GM21717 (cell line): ENCODE data around the gene NIT1.

ENCODE experiments used
- ATAC-seq: cut with Tn5 transposase; IDR thresholded peaks from one replicate; pipeline ENCODE4 v1.9.1; 2021; ENCODE audit warnings: mild to moderate bottlenecking, moderate library complexity; ENCODE audit not compliant: unreplicated experiment

Gene NIT1

DNA sequence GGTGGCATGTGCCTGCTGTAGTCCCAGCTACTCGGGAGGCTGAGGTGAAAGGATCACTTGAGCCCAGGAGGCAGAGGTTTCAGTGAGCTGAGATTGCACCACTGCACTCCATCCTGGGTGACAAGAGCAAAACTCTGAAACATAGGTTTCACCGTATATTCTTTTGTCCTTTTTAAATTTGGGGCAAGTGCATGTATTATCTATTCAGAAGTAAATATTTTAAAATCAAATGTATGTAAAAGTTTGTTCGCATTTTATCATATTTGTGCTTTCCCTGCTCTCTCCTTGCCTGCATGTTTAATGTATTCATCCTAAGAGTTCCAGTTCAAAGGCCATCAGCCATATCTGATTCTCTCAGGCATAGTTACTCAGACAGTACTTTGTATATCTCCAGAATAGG lies 27.9 kb downstream of the NIT1 start:
- ATAC-seq, result no peak

DNA sequence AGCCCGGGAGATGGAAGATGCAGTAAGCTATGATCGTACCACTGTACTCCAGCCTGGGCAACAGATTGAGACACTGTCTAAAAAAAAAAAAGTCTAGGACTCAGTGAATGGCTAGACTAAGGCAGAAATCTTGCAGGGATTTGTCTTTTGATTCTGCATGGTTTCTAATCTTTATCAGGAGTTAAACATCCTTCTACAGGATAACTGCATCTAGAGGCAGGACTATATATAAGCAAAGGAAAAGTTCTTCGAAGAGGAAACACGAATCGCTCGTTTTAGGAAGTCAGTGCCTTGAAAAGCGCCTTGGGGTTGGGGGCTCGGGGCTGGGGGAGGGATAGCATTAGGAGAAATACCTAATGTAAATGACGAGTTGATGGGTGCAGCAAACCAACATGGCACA lies 35.3 kb downstream of the NIT1 start:
- ATAC-seq, result no peak

DNA sequence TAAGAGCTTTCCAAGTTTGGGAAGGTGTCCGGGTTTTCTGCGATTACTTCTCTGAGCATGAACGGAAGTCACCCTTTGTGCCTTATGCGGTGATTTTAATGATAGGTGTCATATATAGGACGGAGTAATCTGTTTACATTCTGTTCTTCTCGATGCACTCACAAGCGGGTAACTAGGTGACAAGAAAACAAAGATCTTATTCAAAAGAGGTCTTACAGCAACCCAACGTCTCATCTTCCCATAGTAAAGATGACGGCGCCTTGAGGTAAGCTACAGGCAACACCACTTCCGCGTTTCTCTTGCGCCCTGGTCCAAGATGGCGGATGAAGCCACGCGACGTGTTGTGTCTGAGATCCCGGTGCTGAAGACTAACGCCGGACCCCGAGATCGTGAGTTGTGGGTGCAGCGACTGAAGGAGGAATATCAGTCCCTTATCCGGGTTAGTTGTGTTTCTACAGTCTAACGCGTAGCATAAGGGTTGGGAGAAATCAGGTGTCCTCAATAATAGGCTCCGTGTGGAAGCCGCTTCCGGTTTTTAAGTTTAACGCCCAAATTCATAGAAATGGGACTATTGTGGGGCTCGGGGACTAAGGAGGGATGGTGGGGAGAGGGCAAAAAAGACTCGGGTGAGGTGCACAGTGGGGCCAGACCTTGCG lies 35.9 kb downstream of the NIT1 start, which contains the start of gene UFC1:
TSS of gene UFC1 (plus strand) at position 297 of the 656 bp plus-strand sequence. CDS start at position 317, 20 bp downstream.
- peak; percentile 68 for ATAC-seq

- ATAC-seq, result no peak
Observed at GRCh38 chr1:161157867-161158266, 40.0 kb downstream of the NIT1 start.

- no peak for ATAC-seq
Observed at GRCh38 chr1:161158316-161159010, 40.6 kb downstream of the NIT1 start.

DNA sequence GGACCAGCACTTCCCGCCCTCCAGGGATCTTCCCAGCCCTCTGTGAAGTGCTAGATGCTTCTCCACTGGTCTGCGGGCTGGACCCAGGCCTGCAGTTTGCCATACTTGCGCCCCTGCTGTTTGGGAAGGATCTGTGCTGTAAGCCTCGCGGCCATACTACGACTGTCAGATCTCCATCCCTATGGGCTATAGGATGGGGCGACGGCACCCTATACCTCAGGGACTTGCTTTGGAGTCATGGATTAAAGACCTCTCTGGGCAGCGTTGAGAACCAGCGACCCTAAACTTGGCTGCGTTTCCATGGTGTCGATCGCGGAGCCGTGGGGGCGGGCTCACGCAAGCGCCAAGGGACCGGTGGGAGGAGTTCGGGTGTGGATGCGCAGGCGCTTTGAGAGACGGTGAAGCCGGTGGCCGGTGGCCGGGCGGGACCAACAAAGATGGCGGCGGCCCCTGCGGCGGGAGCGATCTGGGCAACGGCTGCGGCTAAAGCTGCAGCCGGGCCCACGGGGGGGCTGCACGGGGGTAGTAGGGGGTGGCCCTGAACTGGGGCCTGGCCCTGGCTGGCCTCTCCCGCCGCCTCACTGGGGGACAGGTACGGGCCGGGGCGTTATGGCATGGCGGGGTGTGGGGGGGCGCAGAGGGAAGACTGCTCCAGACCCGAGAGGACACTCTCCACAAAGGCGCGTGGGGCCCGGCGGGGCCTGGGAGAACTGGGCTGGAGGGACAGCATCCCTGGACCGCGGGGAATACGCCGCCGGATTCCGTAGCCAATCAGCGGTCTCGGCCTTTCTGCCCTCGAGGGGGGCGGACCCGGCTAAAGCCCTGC lies 41.4 kb downstream of the NIT1 start, which contains the start of gene USP21:
TSS of gene USP21 (plus strand) at position 414 of the 826 bp plus-strand sequence. CDS start 1,141 bp downstream, outside the sequence.
- ATAC-seq, result peak; percentile 53

DNA sequence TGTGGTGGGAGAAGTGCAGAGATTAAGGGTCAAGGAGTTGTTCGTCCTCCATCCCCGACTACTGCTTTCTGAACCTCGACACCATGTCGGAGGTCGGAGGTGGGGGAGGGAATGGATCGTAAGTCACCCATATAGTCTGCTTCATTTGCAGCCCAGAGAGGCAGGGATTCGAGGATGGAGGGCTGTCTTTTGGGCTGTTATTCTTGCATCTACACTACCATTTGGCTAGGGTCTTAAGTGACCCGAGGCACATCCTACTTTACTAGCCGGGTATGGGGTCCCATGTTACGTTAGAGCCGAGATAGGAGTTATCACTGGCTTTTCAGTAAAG lies 42.0 kb downstream of the NIT1 start:
- ATAC-seq, result no peak

- no peak for ATAC-seq
Observed at GRCh38 chr1:161160671-161161145, 42.8 kb downstream of the NIT1 start.

DNA sequence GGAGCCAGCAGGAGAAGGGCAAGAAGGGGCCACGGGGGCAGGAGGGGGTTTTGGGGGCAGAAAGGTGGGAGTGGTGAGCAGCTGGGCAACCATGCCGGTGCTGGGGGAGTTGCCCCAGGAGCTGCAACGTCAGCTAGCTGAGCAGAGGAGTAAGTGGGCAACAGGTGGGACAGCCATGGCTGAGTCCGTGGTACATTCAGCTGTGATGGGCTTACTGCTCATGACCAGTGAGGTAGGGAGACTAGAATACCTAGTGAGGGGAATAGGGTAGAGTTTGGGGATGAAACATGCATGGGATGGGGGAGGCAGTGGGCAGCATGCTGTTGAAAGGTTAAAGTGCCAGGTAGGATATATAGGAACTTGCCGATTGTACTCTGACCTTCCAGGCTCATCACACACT lies 43.7 kb downstream of the NIT1 start:
- ATAC-seq, result no peak

DNA sequence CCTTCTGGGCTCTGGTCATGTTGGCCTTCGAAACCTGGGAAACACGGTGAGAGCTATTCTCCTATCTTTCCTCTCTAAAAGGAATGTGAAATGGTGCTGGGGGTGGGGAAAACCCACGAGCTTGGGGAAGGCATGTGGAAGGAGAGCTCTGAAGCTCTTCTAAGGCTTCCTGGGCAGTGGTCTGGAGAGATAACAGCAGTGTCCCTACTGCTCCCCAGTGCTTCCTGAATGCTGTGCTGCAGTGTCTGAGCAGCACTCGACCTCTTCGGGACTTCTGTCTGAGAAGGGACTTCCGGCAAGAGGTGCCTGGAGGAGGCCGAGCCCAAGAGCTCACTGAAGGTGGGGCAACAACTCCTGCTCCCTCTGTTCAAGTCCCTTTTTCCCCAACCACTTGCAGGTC lies 44.1 kb downstream of the NIT1 start:
- no peak for ATAC-seq

- ATAC-seq, result no peak
Observed at GRCh38 chr1:161162806-161163205, 44.9 kb downstream of the NIT1 start.

GRCh38 chr1:161163793-161164192 lies 45.9 kb downstream of the NIT1 start:
- ATAC-seq, result no peak

- no peak for ATAC-seq
Observed at GRCh38 chr1:161164901-161165610, 47.2 kb downstream of the NIT1 start.

GRCh38 chr1:161165742-161166668 lies 48.1 kb downstream of the NIT1 start, which contains the start of gene PPOX:
Gene PPOX, plus strand, starts transcription at chr1:161166426. Its CDS starts 422 bp downstream, at chr1:161166848.
- peak; percentile 91 for ATAC-seq

DNA sequence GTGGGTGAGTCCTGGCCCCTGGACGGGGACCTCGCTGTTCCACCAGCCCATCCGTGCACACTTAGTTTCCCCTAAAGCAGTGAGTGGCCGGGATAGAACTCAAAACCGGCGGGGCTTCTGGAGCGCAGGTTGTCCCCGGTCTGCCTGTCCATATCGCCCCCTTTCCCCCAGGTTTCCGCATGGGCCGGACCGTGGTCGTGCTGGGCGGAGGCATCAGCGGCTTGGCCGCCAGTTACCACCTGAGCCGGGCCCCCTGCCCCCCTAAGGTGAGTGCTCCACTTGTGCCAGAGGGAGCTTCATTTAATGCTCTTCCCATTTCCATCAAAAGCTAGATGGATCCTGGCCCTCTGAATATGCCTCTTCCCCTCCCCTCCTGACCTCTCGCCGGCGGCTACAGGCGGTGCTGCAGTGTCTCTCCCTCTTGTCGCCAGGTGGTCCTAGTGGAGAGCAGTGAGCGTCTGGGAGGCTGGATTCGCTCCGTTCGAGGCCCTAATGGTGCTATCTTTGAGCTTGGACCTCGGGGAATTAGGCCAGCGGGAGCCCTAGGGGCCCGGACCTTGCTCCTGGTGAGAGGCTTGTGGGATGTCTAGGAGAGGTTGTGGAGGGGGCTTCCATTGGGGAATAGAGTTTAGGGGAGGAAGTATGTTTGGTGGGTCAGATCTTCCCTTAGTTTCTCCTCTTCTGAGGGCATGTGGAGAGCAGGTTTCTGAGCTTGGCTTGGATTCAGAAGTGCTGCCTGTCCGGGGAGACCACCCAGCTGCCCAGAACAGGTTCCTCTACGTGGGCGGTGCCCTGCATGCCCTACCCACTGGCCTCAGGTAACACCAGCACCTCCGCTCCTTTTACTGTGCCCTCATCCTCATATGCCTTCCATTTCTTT lies 49.0 kb downstream of the NIT1 start:
- ATAC-seq, result no peak

DNA sequence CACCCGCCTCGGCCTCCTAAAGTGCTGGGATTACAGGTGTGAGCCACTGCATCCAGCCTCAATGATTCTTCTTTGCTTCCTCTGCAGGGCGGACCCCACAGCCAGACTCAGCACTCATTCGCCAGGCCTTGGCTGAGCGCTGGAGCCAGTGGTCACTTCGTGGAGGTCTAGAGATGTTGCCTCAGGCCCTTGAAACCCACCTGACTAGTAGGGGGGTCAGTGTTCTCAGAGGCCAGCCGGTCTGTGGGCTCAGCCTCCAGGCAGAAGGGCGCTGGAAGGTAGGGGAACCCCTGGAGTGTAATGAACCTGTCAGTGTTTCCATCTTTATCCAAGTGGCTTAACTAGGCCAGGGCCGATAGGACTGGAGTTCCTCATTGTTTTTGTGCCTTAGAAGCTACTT lies 51.0 kb downstream of the NIT1 start:
- no peak for ATAC-seq
